ENCODE data around the gene VPS25.

The VPS25 gene

DNA sequence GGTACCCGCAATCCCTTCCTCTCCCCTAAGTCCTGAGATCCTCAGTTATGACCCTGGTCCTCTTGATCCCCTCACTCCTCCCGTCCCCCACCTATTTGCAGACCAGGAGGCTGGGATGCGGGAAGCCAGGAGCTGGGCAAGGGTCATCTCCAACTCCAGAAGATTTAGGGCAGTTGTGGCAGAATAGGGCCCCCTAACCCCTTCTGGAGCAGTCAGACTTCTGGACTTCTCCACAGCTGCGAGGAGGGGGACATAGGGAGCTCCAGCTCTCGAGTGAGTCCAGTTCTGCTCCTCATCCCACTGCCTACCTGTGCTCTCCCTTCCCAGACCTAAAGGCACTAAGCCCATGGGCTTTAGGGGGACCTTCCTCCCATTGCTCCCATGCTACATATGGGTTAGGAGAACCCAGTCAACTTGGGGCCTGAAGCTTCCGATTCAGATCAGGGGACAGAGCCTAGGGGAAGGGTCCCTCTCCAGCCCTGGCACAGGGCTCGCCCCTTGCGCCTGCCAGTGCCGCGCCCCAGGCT, 8.5 kb downstream of the VPS25 start:
- ChIA-PET POLR2A (interaction anchor here (0.7 to 2.5 kb wide), 2 partner anchors 8 to 17 kb away, joined by 3 to 11 read pairs; partner anchors contain the start of genes CNTD1, COA3 and VPS25), CTCF (no interaction called here)
- TF ChIP-seq ZNF384 (IDR thresholded peaks at IDR 0.05) = no peak
- no peak for TF ChIP-seq BHLHE40 (IDR thresholded peaks at IDR 0.05; ENCODE audit: borderline replicate concordance)
- TF ChIP-seq CTBP1 (IDR thresholded peaks at IDR 0.05; ENCODE audit: borderline replicate concordance) = no peak
- no peak for TF ChIP-seq SUZ12 (IDR thresholded peaks at IDR 0.05)
- TF ChIP-seq FOXM1 (IDR thresholded peaks at IDR 0.05; ENCODE audit: borderline replicate concordance) = no peak
- no peak for TF ChIP-seq LEF1 (IDR thresholded peaks at IDR 0.05; ENCODE audit: borderline replicate concordance)
- TF ChIP-seq NFRKB (IDR thresholded peaks at IDR 0.05) = no peak
- no peak for TF ChIP-seq HDGF (IDR thresholded peaks at IDR 0.05; ENCODE audit: borderline replicate concordance)
- TF ChIP-seq SP1 (IDR thresholded peaks at IDR 0.05) = no peak
- TF ChIP-seq FOXK2 (IDR thresholded peaks at IDR 0.05) = no peak
- TF ChIP-seq, protein P1, sequence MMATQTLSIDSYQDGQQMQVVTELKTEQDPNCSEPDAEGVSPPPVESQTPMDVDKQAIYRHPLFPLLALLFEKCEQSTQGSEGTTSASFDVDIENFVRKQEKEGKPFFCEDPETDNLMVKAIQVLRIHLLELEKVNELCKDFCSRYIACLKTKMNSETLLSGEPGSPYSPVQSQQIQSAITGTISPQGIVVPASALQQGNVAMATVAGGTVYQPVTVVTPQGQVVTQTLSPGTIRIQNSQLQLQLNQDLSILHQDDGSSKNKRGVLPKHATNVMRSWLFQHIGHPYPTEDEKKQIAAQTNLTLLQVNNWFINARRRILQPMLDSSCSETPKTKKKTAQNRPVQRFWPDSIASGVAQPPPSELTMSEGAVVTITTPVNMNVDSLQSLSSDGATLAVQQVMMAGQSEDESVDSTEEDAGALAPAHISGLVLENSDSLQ (IDR thresholded peaks at IDR 0.05) = no peak
- TF ChIP-seq ARNT (IDR thresholded peaks at IDR 0.05) = no peak
- no peak for TF ChIP-seq ELF4 (IDR thresholded peaks at IDR 0.05)
- no peak for TF ChIP-seq FOXA1 (IDR thresholded peaks at IDR 0.05)
- no peak for TF ChIP-seq TARDBP (IDR thresholded peaks at IDR 0.05)
- no peak for TF ChIP-seq L3MBTL2 (conservative IDR thresholded peaks at IDR 0.05)
- DNase-seq (ENCODE audit: extremely low spot score) = no peak

DNA sequence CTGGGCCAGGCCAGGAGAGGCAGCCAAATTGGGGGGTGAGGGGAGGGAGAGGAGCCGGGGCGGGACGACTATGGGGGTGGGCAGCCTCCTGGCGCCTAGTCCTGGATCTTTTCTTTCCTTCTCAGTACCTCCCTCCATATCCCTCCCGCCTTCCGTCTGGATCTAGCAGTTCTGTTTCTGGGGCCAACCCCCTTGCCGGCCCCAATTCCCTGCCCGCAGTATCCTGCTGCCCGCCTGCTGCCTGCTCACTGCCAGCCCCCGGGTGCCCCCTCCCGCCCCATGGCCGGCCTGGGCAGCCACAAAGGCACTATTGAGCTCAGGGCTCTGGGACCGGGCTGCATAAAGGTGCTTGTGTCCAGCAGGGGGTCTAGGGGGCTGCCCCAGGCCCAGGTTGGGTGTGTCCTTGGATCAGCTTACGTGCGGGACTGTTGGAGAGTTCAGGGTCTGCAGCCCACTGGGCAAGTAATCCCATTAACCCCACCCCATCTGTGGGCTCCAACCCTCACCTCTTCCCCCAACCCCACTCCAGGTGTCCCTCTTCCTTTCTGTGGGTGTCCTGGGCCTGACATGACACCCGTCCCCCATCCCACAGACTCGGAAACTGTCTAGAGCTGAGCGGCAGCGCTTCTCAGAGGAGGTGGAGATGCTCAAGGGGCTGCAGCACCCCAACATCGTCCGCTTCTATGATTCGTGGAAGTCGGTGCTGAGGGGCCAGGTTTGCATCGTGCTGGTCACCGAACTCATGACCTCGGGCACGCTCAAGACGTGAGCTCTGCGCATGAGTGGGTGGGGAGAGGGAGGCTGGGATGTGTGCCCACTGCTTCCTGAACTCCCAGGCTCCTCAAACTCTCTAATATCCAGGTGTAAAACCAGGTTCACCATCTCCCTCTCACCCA, 9.2 kb downstream of the VPS25 start:
- no peak for DNase-seq (ENCODE audit: extremely low spot score)
- CTCF ChIA-PET = interaction anchor here (1.1 kb wide), 1 partner anchor 19 kb away, joined by 3 read pairs; no protein-coding TSS in a partner anchor
- no peak for TF ChIP-seq LEF1 (IDR thresholded peaks at IDR 0.05; ENCODE audit: borderline replicate concordance)
- no peak for TF ChIP-seq BHLHE40 (IDR thresholded peaks at IDR 0.05; ENCODE audit: borderline replicate concordance)
- no peak for TF ChIP-seq FOXK2 (IDR thresholded peaks at IDR 0.05)
- TF ChIP-seq, protein P1 (IDR thresholded peaks at IDR 0.05) = no peak
- TF ChIP-seq CTBP1 (IDR thresholded peaks at IDR 0.05; ENCODE audit: borderline replicate concordance) = no peak
- TF ChIP-seq L3MBTL2 (conservative IDR thresholded peaks at IDR 0.05) = no peak
- no peak for TF ChIP-seq SUZ12 (IDR thresholded peaks at IDR 0.05)
- no peak for TF ChIP-seq NFRKB (IDR thresholded peaks at IDR 0.05)
- TF ChIP-seq ARNT (IDR thresholded peaks at IDR 0.05) = no peak
- no peak for TF ChIP-seq SP1 (IDR thresholded peaks at IDR 0.05)
- no peak for TF ChIP-seq ZNF384 (IDR thresholded peaks at IDR 0.05)
- TF ChIP-seq ELF4 (IDR thresholded peaks at IDR 0.05) = no peak
- TF ChIP-seq TARDBP (IDR thresholded peaks at IDR 0.05) = no peak
- no peak for TF ChIP-seq FOXM1 (IDR thresholded peaks at IDR 0.05; ENCODE audit: borderline replicate concordance)
- no peak for TF ChIP-seq FOXA1 (IDR thresholded peaks at IDR 0.05)
- no peak for TF ChIP-seq HDGF (IDR thresholded peaks at IDR 0.05; ENCODE audit: borderline replicate concordance)
- POLR2A ChIA-PET = interaction anchor here (0.7 to 2.5 kb wide), 2 partner anchors 9 to 16 kb away, joined by 3 to 11 read pairs; partner anchors contain the start of genes CNTD1, COA3 and VPS25

DNA sequence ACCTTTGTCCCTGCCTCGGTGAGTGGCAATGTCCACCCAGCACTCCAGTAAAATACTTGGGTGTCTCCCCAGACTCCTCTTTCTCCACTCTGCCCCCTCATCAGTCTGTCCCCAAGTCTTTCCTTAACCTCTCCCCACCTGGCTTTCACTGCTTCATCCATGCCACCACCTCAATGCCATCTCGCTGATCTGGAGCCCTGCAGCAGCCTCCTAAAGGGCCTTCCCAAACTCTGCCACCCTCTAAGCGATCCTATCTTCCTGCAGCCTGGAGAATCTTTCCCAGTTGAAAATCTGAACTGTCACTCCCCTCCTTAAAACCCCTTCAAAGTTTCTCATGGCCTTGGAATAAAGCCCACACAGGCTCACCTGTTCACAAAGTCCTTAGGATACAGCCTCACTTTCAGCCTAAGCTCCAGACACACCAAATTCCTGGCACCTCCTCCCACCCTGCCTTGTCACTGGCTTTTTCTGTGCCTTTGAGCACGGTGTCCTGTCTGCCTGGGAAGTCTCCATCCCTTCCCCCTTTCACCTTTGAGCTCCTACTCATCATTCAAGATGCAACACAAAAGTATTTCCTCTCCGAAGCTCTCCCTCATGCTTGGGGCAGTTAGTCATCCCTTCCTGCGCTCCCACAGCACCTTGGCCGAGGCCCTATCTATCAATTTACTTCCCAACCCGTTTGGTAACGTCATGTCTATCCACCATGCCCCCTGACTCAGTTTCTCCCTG, 10.0 kb downstream of the VPS25 start:
- ChIA-PET POLR2A (interaction anchor here (2.5 kb wide), 1 partner anchor 10 kb away, joined by 11 read pairs; the partner anchor contains the start of gene VPS25), CTCF (interaction anchor here (1.1 kb wide), 1 partner anchor 20 kb away, joined by 3 read pairs; no protein-coding TSS in a partner anchor)
- no peak for DNase-seq (ENCODE audit: extremely low spot score)
- TF ChIP-seq SUZ12 (IDR thresholded peaks at IDR 0.05) = no peak
- TF ChIP-seq FOXM1 (IDR thresholded peaks at IDR 0.05; ENCODE audit: borderline replicate concordance) = no peak
- TF ChIP-seq CTBP1 (IDR thresholded peaks at IDR 0.05; ENCODE audit: borderline replicate concordance) = no peak
- no peak for TF ChIP-seq FOXA1 (IDR thresholded peaks at IDR 0.05)
- no peak for TF ChIP-seq ARNT (IDR thresholded peaks at IDR 0.05)
- TF ChIP-seq BHLHE40 (IDR thresholded peaks at IDR 0.05; ENCODE audit: borderline replicate concordance) = no peak
- TF ChIP-seq FOXK2 (IDR thresholded peaks at IDR 0.05) = no peak
- no peak for TF ChIP-seq SP1 (IDR thresholded peaks at IDR 0.05)
- TF ChIP-seq HDGF (IDR thresholded peaks at IDR 0.05; ENCODE audit: borderline replicate concordance) = no peak
- no peak for TF ChIP-seq L3MBTL2 (conservative IDR thresholded peaks at IDR 0.05)
- no peak for TF ChIP-seq NFRKB (IDR thresholded peaks at IDR 0.05)
- TF ChIP-seq LEF1 (IDR thresholded peaks at IDR 0.05; ENCODE audit: borderline replicate concordance) = no peak
- TF ChIP-seq ZNF384 (IDR thresholded peaks at IDR 0.05) = no peak
- TF ChIP-seq, protein P1 (IDR thresholded peaks at IDR 0.05) = no peak
- no peak for TF ChIP-seq TARDBP (IDR thresholded peaks at IDR 0.05)
- no peak for TF ChIP-seq ELF4 (IDR thresholded peaks at IDR 0.05)

DNA sequence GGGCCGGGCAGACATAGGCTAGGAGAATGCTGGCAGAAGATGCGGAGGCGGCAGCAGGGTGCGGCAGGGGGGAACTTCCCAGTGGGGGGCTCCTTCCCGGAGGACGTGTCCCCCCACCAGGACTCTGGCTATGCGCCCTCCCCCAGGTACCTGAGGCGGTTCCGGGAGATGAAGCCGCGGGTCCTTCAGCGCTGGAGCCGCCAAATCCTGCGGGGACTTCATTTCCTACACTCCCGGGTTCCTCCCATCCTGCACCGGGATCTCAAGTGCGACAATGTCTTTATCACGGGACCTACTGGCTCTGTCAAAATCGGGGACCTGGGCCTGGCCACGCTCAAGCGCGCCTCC, 10.5 kb downstream of the VPS25 start:
- CTCF ChIA-PET = interaction anchor here (1.1 kb wide), 1 partner anchor 20 kb away, joined by 3 read pairs; no protein-coding TSS in a partner anchor
- no peak for TF ChIP-seq FOXK2 (IDR thresholded peaks at IDR 0.05)
- TF ChIP-seq, protein P1 (IDR thresholded peaks at IDR 0.05) = no peak
- no peak for DNase-seq (ENCODE audit: extremely low spot score)
- POLR2A ChIA-PET = interaction anchor here (2.5 kb wide), 1 partner anchor 11 kb away, joined by 11 read pairs; the partner anchor contains the start of gene VPS25
